PC-3 (cell line): ENCODE data around the gene RBAK.

Experiments
- EZH2 ChIP-seq: fragments of 300-600 bp; sonication (generic); IDR thresholded peaks from one replicate; pipeline ENCODE4 v1.6.1; 2017; ENCODE audit warnings: antibody characterized with exemption, mild to moderate bottlenecking, low read length; ENCODE audit not compliant: unreplicated experiment
- EZH2phosphoT487 ChIP-seq: fragments of 300-600 bp; sonication (generic); IDR thresholded peaks from 2 replicates; pipeline ENCODE4 v1.6.1; 2018; ENCODE audit warnings: mild to moderate bottlenecking, antibody characterized with exemption, low read length, borderline replicate concordance
- TF ChIP-seq, protein P1 (sequence below): fragments of 300-600 bp; sonication (generic); conservative IDR thresholded peaks from 2 replicates; pipeline ENCODE4 v1.5.1; 2017; ENCODE audit warnings: antibody characterized with exemption, low read depth, mild to moderate bottlenecking, low read length

- TF ChIP-seq, protein P1, sequence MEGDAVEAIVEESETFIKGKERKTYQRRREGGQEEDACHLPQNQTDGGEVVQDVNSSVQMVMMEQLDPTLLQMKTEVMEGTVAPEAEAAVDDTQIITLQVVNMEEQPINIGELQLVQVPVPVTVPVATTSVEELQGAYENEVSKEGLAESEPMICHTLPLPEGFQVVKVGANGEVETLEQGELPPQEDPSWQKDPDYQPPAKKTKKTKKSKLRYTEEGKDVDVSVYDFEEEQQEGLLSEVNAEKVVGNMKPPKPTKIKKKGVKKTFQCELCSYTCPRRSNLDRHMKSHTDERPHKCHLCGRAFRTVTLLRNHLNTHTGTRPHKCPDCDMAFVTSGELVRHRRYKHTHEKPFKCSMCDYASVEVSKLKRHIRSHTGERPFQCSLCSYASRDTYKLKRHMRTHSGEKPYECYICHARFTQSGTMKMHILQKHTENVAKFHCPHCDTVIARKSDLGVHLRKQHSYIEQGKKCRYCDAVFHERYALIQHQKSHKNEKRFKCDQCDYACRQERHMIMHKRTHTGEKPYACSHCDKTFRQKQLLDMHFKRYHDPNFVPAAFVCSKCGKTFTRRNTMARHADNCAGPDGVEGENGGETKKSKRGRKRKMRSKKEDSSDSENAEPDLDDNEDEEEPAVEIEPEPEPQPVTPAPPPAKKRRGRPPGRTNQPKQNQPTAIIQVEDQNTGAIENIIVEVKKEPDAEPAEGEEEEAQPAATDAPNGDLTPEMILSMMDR, result no peak
- no peak for TF ChIP-seq EZH2phosphoT487
- TF ChIP-seq EZH2, result no peak
These were observed 7.5 kb downstream of the RBAK start for GRCh38 chr7:5053175-5053574.
